GM12892 (cell line): ENCODE results near the gene RNF207.

Source experiments
- POLR2A ChIP-seq: IDR thresholded peaks from 2 replicates; pipeline ENCODE4 v1.6.1; 2011; ENCODE audit warnings: low read depth, low read length, control low read depth
- POLR2AphosphoS5 ChIP-seq: IDR thresholded peaks from 2 replicates; pipeline ENCODE4 v1.6.1; 2011; ENCODE audit warnings: low read depth, low read length, control low read depth
- TAF1 ChIP-seq: IDR thresholded peaks from 2 replicates; pipeline ENCODE4 v1.6.1; 2011; ENCODE audit warnings: low read depth, mild to moderate bottlenecking, control low read depth, low read length, borderline replicate concordance

- no peak for TF ChIP-seq POLR2A
- no peak for TF ChIP-seq TAF1
- TF ChIP-seq POLR2AphosphoS5 = no peak
These were observed 33.4 kb upstream of the RNF207 start for GRCh38 chr1:6172549-6172948.
